K562 treated with DMSO at 1 percent for 12 hours (cell line): ENCODE measurements around the gene POLD3. TPM values are rescaled to one million over a fixed set of nuclear protein-coding genes. Genes with fewer than 3 reads are reported as not detected.

Experiments
- total RNA-seq: library from RNA; unstranded; fragments of 300-600 nt; gene quantifications from 2 replicates; pipeline ENCODE4 v1.2.3, GENCODE V29; 2022; ENCODE audit not compliant: insufficient read depth

The POLD3 gene, protein sequence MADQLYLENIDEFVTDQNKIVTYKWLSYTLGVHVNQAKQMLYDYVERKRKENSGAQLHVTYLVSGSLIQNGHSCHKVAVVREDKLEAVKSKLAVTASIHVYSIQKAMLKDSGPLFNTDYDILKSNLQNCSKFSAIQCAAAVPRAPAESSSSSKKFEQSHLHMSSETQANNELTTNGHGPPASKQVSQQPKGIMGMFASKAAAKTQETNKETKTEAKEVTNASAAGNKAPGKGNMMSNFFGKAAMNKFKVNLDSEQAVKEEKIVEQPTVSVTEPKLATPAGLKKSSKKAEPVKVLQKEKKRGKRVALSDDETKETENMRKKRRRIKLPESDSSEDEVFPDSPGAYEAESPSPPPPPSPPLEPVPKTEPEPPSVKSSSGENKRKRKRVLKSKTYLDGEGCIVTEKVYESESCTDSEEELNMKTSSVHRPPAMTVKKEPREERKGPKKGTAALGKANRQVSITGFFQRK
- total RNA-seq, result 7.3 and 18.5 TPM in 2 replicates

DNA sequence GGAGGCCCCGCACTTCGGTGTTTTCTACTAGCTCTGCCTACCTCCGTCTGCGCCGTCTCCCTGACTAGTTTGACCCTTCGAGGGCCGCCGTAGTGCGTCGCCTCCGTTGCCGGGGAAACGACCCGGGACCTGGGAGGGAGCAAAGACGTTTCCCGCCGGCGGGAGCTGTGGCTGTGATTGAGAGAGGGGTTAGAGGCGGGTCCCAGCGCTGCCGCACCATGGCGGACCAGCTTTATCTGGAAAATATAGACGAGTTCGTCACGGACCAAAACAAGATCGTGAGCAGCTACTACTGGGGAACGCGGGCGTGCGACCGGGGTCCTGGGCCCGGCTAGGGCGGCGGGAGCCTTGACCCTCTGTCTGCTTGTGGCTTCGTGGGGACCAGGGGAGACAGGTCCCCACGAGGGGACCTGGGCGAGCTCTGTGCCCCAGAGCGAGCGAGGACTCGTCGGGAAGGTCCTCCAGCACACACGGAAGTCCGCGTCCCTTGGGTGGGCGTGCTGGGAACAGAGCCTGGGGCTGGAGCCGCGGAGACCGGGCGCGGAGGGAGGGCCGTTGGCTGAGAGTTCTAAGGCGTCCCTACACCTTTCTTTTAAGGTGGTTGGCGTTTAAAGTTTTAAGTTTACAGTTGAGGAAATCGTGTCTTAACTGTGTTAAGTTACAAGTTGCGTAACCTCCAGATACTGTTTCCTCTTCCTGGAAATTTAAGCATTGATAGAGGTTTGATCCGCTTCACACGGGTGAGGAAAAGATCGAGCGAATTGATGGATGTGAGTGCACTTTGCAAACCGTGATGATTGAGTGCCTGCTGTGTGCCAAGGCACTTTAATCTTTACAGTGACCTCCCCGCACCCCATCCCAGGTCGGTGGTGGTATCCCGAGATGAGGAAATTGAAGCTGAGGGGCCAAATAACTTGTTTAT, at the start of gene POLD3:
Gene POLD3, plus strand, starts transcription at position 142 of the 922 bp plus-strand sequence. Its CDS starts 77 bp downstream, at position 219.

Other genes starting within 250 kb of the POLD3 start
- gene PGM2L1, start 194.1 kb upstream of the POLD3 start, total RNA-seq, result 0.45 and 1.8 TPM in 2 replicates
- gene KCNE3, start 125.0 kb upstream of the POLD3 start, total RNA-seq, result 3.1 and 6.7 TPM in 2 replicates
- 4.9 and 6.5 TPM in 2 replicates for gene LIPT2, start 98.9 kb upstream of the POLD3 start, total RNA-seq
- gene CHRDL2, start 138.8 kb downstream of the POLD3 start, total RNA-seq, result not detected in 2 replicates
- 1.1 and 7.4 TPM in 2 replicates for gene RNF169, start 156.3 kb downstream of the POLD3 start, total RNA-seq